NCI-H2081 (cell line): ENCODE results near the gene MYO3B.

Experiments used
- DNase-seq, 2 experiments: peaks; one replicate each; lab custom pipeline; 2025; lab: John Stamatoyannopoulos, UW

MYO3B gene

GRCh38 chr2:170369228-170369627 is 191.3 kb downstream of the MYO3B start:
- no peak for DNase-seq

- peak; percentile 46 to 63 for DNase-seq
These were observed 191.9 kb downstream of the MYO3B start for GRCh38 chr2:170369894-170370293.

- no peak for DNase-seq
These were observed 193.5 kb downstream of the MYO3B start for GRCh38 chr2:170371231-170371998.

- no peak for DNase-seq
These were observed 197.2 kb downstream of the MYO3B start for GRCh38 chr2:170375192-170375591.

- DNase-seq: no peak
These were observed 199.7 kb downstream of the MYO3B start for GRCh38 chr2:170377500-170378207.

- DNase-seq: no peak
These were observed 202.3 kb downstream of the MYO3B start for GRCh38 chr2:170380267-170380666.

GRCh38 chr2:170381678-170382077 is 203.7 kb downstream of the MYO3B start:
- no peak for DNase-seq

GRCh38 chr2:170386554-170386953 is 208.6 kb downstream of the MYO3B start:
- no peak for DNase-seq

GRCh38 chr2:170391018-170391417 is 213.1 kb downstream of the MYO3B start:
- no peak for DNase-seq

GRCh38 chr2:170391697-170392096 is 213.8 kb downstream of the MYO3B start:
- DNase-seq: no peak

GRCh38 chr2:170393861-170394498 is 216.0 kb downstream of the MYO3B start:
- no peak for DNase-seq

GRCh38 chr2:170394641-170395387 is 216.9 kb downstream of the MYO3B start:
- DNase-seq: no peak

GRCh38 chr2:170396799-170397459 is 219.0 kb downstream of the MYO3B start:
- peak in 1 of 2 experiments; percentile 12 for DNase-seq

GRCh38 chr2:170401187-170401586 is 223.2 kb downstream of the MYO3B start:
- no peak for DNase-seq

GRCh38 chr2:170404846-170405245 is 226.9 kb downstream of the MYO3B start:
- DNase-seq: no peak

GRCh38 chr2:170405326-170405725 is 227.4 kb downstream of the MYO3B start:
- no peak for DNase-seq

GRCh38 chr2:170408461-170409163 is 230.7 kb downstream of the MYO3B start:
- no peak for DNase-seq

GRCh38 chr2:170409164-170409535 is 231.2 kb downstream of the MYO3B start:
- DNase-seq: peak; percentile 81 to 86

- DNase-seq: no peak
These were observed 233.7 kb downstream of the MYO3B start for GRCh38 chr2:170411660-170412059.

- DNase-seq: no peak
These were observed 243.2 kb downstream of the MYO3B start for GRCh38 chr2:170420961-170421687.
